H1 (cell line): ENCODE data around the gene TMEM266. TPM values are rescaled to one million over a fixed set of nuclear protein-coding genes. Genes with fewer than 3 reads are reported as not detected.

Experiments used
- CBX8 ChIP-seq: fragments of 300-800, 300-1000 bp; sonication (generic); IDR thresholded peaks from 2 replicates; pipeline ENCODE4 v1.7.1; 2016; ENCODE audit warnings: low read depth, low read length, borderline replicate concordance
- EP300 ChIP-seq, 2 experiments: IDR thresholded peaks; 1 replicate in 1 of 2; 2 replicates in 1 of 2; pipeline ENCODE4 v1.6.1; 2011 to 2012; ENCODE audit warnings: low read depth in 2 of 2, low read length in 2 of 2, mild to moderate bottlenecking in 2 of 2, borderline replicate concordance in 1 of 2, inconsistent platforms in 1 of 2, moderate library complexity in 1 of 2
- HDAC2 ChIP-seq, 2 experiments: fragments of 300-600 bp in 1 of 2; sonication (generic) in 1 of 2; IDR thresholded peaks; 2 replicates each; pipeline ENCODE4 v1.6.1; 2011 to 2012; ENCODE audit warnings: low read depth in 2 of 2, low read length in 2 of 2, mild to moderate bottlenecking in 2 of 2, moderate library complexity in 2 of 2, borderline replicate concordance in 1 of 2, inconsistent platforms in 1 of 2
- RXRA ChIP-seq: IDR thresholded peaks from 2 replicates; pipeline ENCODE4 v1.6.1; 2011; ENCODE audit warnings: low read depth, mild to moderate bottlenecking, low read length, moderate library complexity; ENCODE audit not compliant: insufficient read depth
- SP4 ChIP-seq: IDR thresholded peaks from 2 replicates; pipeline ENCODE4 v1.6.1; 2012; ENCODE audit warnings: low read length, inconsistent platforms
- polyA plus RNA-seq, 7 experiments: library from polyadenylated mRNA; depleted of rRNA in 3 of 7; stranded (reverse) in 5 of 7; unstranded in 2 of 7; fragments of >200 nt in 5 of 7; fragments of 200-250 nt in 2 of 7; gene quantifications; 1 replicate in 5 of 7; 2 replicates in 1 of 7; 4 replicates in 1 of 7; pipeline versions ENCODE4 v1.2.1 to v1.2.3, GENCODE V29; 2011 to 2013; ENCODE audit warnings: missing spikeins in 2 of 7, mixed read lengths in 2 of 7
- total RNA-seq: library from RNA; stranded (reverse); fragmentation: NEBNext Ultra II Directional; extraction: Animal tissue kit (Norgen Biotek cat#: 25700); gene quantifications from 2 replicates; pipeline ENCODE4 v1.2.1, GENCODE V29; 2021

The TMEM266 gene
- total and polyA plus RNA-seq, 2 of the 8 experiments (the other 6 are each of a cell fraction or from before 2014, with no cell fraction given), result 2.6 TPM

DNA sequence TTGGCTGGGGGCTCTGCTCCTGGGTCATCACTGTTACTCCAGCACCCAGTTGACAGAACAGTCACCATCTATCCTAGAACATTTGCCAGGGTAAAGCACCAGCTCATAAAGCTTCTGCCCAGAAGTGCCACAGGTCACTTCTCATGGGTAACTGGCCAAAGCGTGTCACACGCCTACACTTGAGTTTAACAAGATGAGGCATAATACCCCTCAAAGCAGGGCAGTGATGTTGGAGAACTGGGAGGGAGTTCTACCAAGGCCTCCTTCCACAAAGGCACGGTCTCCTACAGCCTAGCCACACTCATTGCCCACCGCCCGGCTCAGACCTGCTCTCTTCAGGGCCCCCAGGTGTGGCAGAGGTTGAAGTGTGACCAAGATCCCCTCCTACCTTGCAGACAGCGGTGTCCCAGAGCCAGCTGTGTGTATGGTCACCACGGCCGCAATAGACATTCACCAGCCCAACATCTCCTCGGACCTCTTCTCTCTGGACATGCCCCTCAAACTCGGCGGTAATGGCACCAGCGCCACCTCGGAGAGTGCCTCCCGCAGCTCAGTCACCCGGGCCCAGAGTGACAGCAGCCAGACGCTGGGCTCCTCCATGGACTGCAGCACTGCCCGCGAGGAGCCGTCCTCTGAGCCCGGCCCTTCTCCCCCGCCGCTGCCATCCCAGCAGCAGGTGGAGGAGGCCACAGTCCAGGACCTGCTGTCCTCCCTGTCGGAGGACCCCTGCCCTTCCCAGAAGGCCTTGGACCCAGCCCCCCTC lies 143.7 kb downstream of the TMEM266 start (continued):
- no peak for TF ChIP-seq EP300 (IDR thresholded peaks at IDR 0.05; ENCODE audit: borderline replicate concordance in 1 of 2, low read depth in 2 of 2, low read length in 2 of 2)
- TF ChIP-seq CBX8, result no peak
- TF ChIP-seq HDAC2 (IDR thresholded peaks at IDR 0.05; ENCODE audit: borderline replicate concordance in 1 of 2, low read depth in 2 of 2, low read length in 2 of 2), result no peak
- no peak for TF ChIP-seq RXRA
- no peak for TF ChIP-seq SP4
